ENCODE data around the gene KLF9.

Gene KLF9

GRCh38 chr9:70418822-70419555 lies 4.5 kb upstream of the KLF9 start:
- no peak for TF ChIP-seq CTCF (conservative IDR thresholded peaks at IDR 0.05; ENCODE audit: control insufficient read depth, insufficient read depth, low read depth, low read length)
- H3K4me3 ChIP-seq (ENCODE audit: control insufficient read depth, low read depth, low read length): peak overlapping the region; percentile 53
- peak; percentile 99 for DNase-seq (ENCODE audit: low read depth)

GRCh38 chr9:70415476-70415875 lies 1.0 kb upstream of the KLF9 start:
- no peak for TF ChIP-seq CTCF (conservative IDR thresholded peaks at IDR 0.05; ENCODE audit: control insufficient read depth, insufficient read depth, low read depth, low read length)
- peak overlapping the region; percentile 99 for H3K4me3 ChIP-seq (ENCODE audit: control insufficient read depth, low read depth, low read length)
- DNase-seq (ENCODE audit: low read depth): no peak

GRCh38 chr9:70415041-70415440 lies 584 bp upstream of the KLF9 start:
- no peak for DNase-seq (ENCODE audit: low read depth)
- no peak for TF ChIP-seq CTCF (conservative IDR thresholded peaks at IDR 0.05; ENCODE audit: control insufficient read depth, insufficient read depth, low read depth, low read length)
- peak overlapping the region; percentile 99 for H3K4me3 ChIP-seq (ENCODE audit: control insufficient read depth, low read depth, low read length)

- TF ChIP-seq CTCF (conservative IDR thresholded peaks at IDR 0.05; ENCODE audit: control insufficient read depth, insufficient read depth, low read depth, low read length): no peak
- H3K4me3 ChIP-seq (ENCODE audit: control insufficient read depth, low read depth, low read length): peak overlapping the region; percentile 99
- DNase-seq (ENCODE audit: low read depth): no peak
Measured at GRCh38 chr9:70413464-70413798, 1.0 kb downstream of the KLF9 start.

GRCh38 chr9:70412832-70413463 lies 1.5 kb downstream of the KLF9 start:
- peak overlapping the region; percentile 99 for H3K4me3 ChIP-seq (ENCODE audit: control insufficient read depth, low read depth, low read length)
- TF ChIP-seq CTCF (conservative IDR thresholded peaks at IDR 0.05; ENCODE audit: control insufficient read depth, insufficient read depth, low read depth, low read length): no peak
- peak; percentile 74 for DNase-seq (ENCODE audit: low read depth)

- DNase-seq (ENCODE audit: low read depth): peak; percentile 94
- no peak for TF ChIP-seq CTCF (conservative IDR thresholded peaks at IDR 0.05; ENCODE audit: control insufficient read depth, insufficient read depth, low read depth, low read length)
- peak overlapping the region; percentile 99 for H3K4me3 ChIP-seq (ENCODE audit: control insufficient read depth, low read depth, low read length)
Measured at GRCh38 chr9:70411930-70412831, 2.3 kb downstream of the KLF9 start.
